Breast epithelium (tissue), 4 donors: ENCODE results near the gene DDOST. TPM values are rescaled to one million over a fixed set of nuclear protein-coding genes. Genes with fewer than 3 reads are reported as not detected.

Experiments used
- DNase-seq, 2 donors: peaks; one replicate each; pipeline ENCODE4 v3.0.0-alpha.2; 2019; ENCODE audit warnings: low spot score in 2 of 2
- H3K27ac ChIP-seq, 2 donors: fragments of 200-600 bp; sonication (generic) in 1 of 2; one replicate each; pipeline ENCODE4 v1.5.1; 2016 to 2019; ENCODE audit warnings: mild to moderate bottlenecking in 1 of 2
- H3K27me3 ChIP-seq, 2 donors: fragments of 200-600 bp; sonication (generic) in 1 of 2; one replicate each; pipeline versions ENCODE4 v1.5.1 to v1.6.0; 2017 to 2019; ENCODE audit warnings: control low read depth in 1 of 2, mild to moderate bottlenecking in 1 of 2
- H3K36me3 ChIP-seq: fragments of 200-600 bp; one replicate; pipeline ENCODE4 v1.5.1; 2019
- H3K4me1 ChIP-seq, 2 donors: fragments of 200-600 bp; sonication (generic); one replicate each; pipeline ENCODE4 v1.5.1; 2016 to 2019; ENCODE audit warnings: control low read depth in 1 of 2
- H3K4me3 ChIP-seq, 3 donors: fragments of 200-600 bp; sonication (generic); 1 replicate in 2 of 3; 2 replicates in 1 of 3; pipeline ENCODE4 v1.5.1; 2016 to 2019; ENCODE audit warnings: mild to moderate bottlenecking in 3 of 3, moderate library complexity in 2 of 3
- H3K9me3 ChIP-seq, 2 donors: fragments of 200-600 bp; sonication (generic) in 1 of 2; one replicate each; pipeline ENCODE4 v1.5.1; 2016 to 2019; ENCODE audit warnings: control low read depth in 1 of 2
- CTCF ChIP-seq, 3 donors: fragments of 450-650 bp; IDR thresholded peaks; one replicate each; pipeline ENCODE4 v1.5.1; 2016 to 2017; ENCODE audit warnings: antibody characterized with exemption in 3 of 3, mild to moderate bottlenecking in 3 of 3, moderate library complexity in 3 of 3
- POLR2A ChIP-seq: fragments of 450-650 bp; IDR thresholded peaks from one replicate; pipeline ENCODE4 v1.6.1; 2016; ENCODE audit warnings: antibody characterized with exemption, mild to moderate bottlenecking, moderate library complexity
- POLR2AphosphoS5 ChIP-seq, 3 donors: sonication (generic); formaldehyde crosslinking; IDR thresholded peaks; one replicate each; pipeline ENCODE4 v1.6.1; 2017; ENCODE audit warnings: antibody characterized with exemption in 3 of 3
- intact Hi-C: fragments of 100-400 bp; cut with DNase I; formaldehyde crosslinking; loops from one replicate; pipeline ENCODE4 v1.15.1; 2023; ENCODE audit warnings: low total_unique reads
- total RNA-seq, 3 donors: library from RNA; depleted of rRNA; stranded (reverse); fragments of >200 nt; gene quantifications; one replicate each; pipeline ENCODE4 v1.1.0, GENCODE V29; 2016

The DDOST gene
- total RNA-seq, 3 donors from 2014 or later: 127 to 145 (median 138) TPM

- TF ChIP-seq POLR2AphosphoS5 (IDR thresholded peaks at IDR 0.05) (no peak), CTCF (IDR thresholded peaks at IDR 0.05) (no peak), POLR2A (no peak)
- no peaks in the 10 kb centered on the region for H3K27me3 ChIP-seq
- no peaks in the 10 kb centered on the region for H3K9me3 ChIP-seq
Observed at GRCh38 chr1:20619999-20620398, 41.2 kb downstream of the DDOST start.

GRCh38 chr1:20618550-20618949, 42.6 kb downstream of the DDOST start:
- no peaks in the 10 kb centered on the region for H3K27me3 ChIP-seq
- no peaks in the 10 kb centered on the region for H3K36me3 ChIP-seq
- H3K9me3 ChIP-seq: no peaks in the 10 kb centered on the region
- H3K4me1 ChIP-seq: no peaks in the 10 kb centered on the region
- intact Hi-C loops: no loop called here
- DNase-seq: no peak
- no peak overlapping the region for H3K4me3 ChIP-seq
- H3K27ac ChIP-seq: no peak overlapping the region
- TF ChIP-seq POLR2A: no peak
- TF ChIP-seq CTCF (IDR thresholded peaks at IDR 0.05): no peak
- no peak for TF ChIP-seq POLR2AphosphoS5 (IDR thresholded peaks at IDR 0.05)

More at GRCh38 chr1:20619999-20620398, 41.2 kb downstream of the DDOST start:
- intact Hi-C loops: no loop called here
- H3K36me3 ChIP-seq: no peaks in the 10 kb centered on the region
- no peak for DNase-seq
- H3K4me3 ChIP-seq: no peak overlapping the region
- H3K4me1 ChIP-seq: no peaks in the 10 kb centered on the region
- H3K27ac ChIP-seq: no peak overlapping the region

GRCh38 chr1:20616847-20617487, 44.2 kb downstream of the DDOST start:
- Histone ChIP-seq H3K9me3 (no peaks in the 10 kb centered on the region), H3K27ac (no peak overlapping the region), H3K4me1 (no peaks in the 10 kb centered on the region), H3K36me3 (no peaks in the 10 kb centered on the region), H3K27me3 (no peaks in the 10 kb centered on the region), H3K4me3 (peak overlapping the region in 2 of 3 donors; percentile 13 to 26)
- no peak for DNase-seq
- intact Hi-C loops: no loop called here
- TF ChIP-seq POLR2A (no peak), POLR2AphosphoS5 (IDR thresholded peaks at IDR 0.05) (no peak), CTCF (IDR thresholded peaks at IDR 0.05) (no peak)

GRCh38 chr1:20615946-20616846, 45.0 kb downstream of the DDOST start:
- Histone ChIP-seq H3K9me3 (no peaks in the 10 kb centered on the region), H3K36me3 (no peaks in the 10 kb centered on the region), H3K4me1 (no peaks in the 10 kb centered on the region), H3K27ac (peak overlapping the region in 1 of 2 donors; percentile 25), H3K27me3 (no peaks in the 10 kb centered on the region), H3K4me3 (peak overlapping the region in 2 of 3 donors; percentile 13 to 26)
- intact Hi-C loops: no loop called here
- DNase-seq: no peak
- TF ChIP-seq CTCF (IDR thresholded peaks at IDR 0.05) (no peak), POLR2AphosphoS5 (IDR thresholded peaks at IDR 0.05) (no peak), POLR2A (no peak)

GRCh38 chr1:20614131-20614579, 47.0 kb downstream of the DDOST start:
- H3K36me3 ChIP-seq: no peaks in the 10 kb centered on the region
- no peaks in the 10 kb centered on the region for H3K9me3 ChIP-seq
- DNase-seq: no peak
- no peaks in the 10 kb centered on the region for H3K4me1 ChIP-seq
- H3K4me3 ChIP-seq: no peak overlapping the region
- no peaks in the 10 kb centered on the region for H3K27me3 ChIP-seq
- intact Hi-C loops: no loop called here
- peak overlapping the region; percentile 87 to 90 for H3K27ac ChIP-seq
- TF ChIP-seq CTCF (IDR thresholded peaks at IDR 0.05) (no peak), POLR2A (no peak), POLR2AphosphoS5 (IDR thresholded peaks at IDR 0.05) (no peak)
